Ascending aorta (tissue), 2 donors: Measurements from ENCODE around the gene DARS1. TPM values are rescaled to one million over a fixed set of nuclear protein-coding genes. Genes with fewer than 3 reads are reported as not detected.

Source experiments
- DNase-seq, 2 donors: peaks; one replicate each; pipeline ENCODE4 v3.0.0-alpha.2; 2019; ENCODE audit warnings: low spot score in 2 of 2
- H3K27ac ChIP-seq, 2 donors: fragments of 200-600 bp; sonication (generic); one replicate each; pipeline ENCODE4 v1.5.1; 2016 to 2017; ENCODE audit warnings: mild to moderate bottlenecking in 1 of 2
- H3K27me3 ChIP-seq: fragments of 200-600 bp; sonication (generic); one replicate; pipeline ENCODE4 v1.5.1; 2017
- H3K36me3 ChIP-seq, 2 donors: fragments of 200-600 bp; sonication (generic); one replicate each; pipeline ENCODE4 v1.5.1; 2016
- H3K4me1 ChIP-seq, 2 donors: fragments of 200-600 bp; sonication (generic); one replicate each; pipeline ENCODE4 v1.5.1; 2016 to 2017; ENCODE audit warnings: mild to moderate bottlenecking in 1 of 2
- H3K4me3 ChIP-seq, 2 donors: fragments of 200-600 bp; sonication (generic); one replicate each; pipeline ENCODE4 v1.5.1; 2016 to 2017; ENCODE audit warnings: mild to moderate bottlenecking in 1 of 2
- H3K9me3 ChIP-seq, 2 donors: fragments of 200-600 bp; sonication (generic); one replicate each; pipeline ENCODE4 v1.5.1; 2016
- CTCF ChIP-seq, 3 experiments: fragments of 200-600 bp in 2 of 3; fragments of 450-650 bp in 1 of 3; sonication (generic) in 2 of 3; IDR thresholded peaks; one replicate each; pipeline ENCODE4 v1.5.1; 2016 to 2019; ENCODE audit warnings: antibody characterized with exemption in 3 of 3, mild to moderate bottlenecking in 1 of 3, moderate library complexity in 1 of 3
- intact Hi-C: fragments of 100-400 bp; cut with DNase I; formaldehyde crosslinking; loops from one replicate; pipeline ENCODE4 v1.15.1; 2023
- total RNA-seq: library from RNA; depleted of rRNA; stranded (reverse); fragments of >200 nt; gene quantifications from one replicate; pipeline ENCODE4 v1.1.0, GENCODE V29; 2016

The DARS1 gene
- total RNA-seq, 1 donor from 2014 or later, result 11.6 TPM

GRCh38 chr2:135949451-135950234 lies 35.8 kb downstream of the DARS1 start:
- no peak for TF ChIP-seq CTCF (IDR thresholded peaks at IDR 0.05)
- Histone ChIP-seq H3K27me3 (no peaks in the 10 kb centered on the region), H3K36me3 (no peaks in the 10 kb centered on the region), H3K4me1 (no peaks in the 10 kb centered on the region), H3K27ac (no peak overlapping the region), H3K4me3 (no peak overlapping the region), H3K9me3 (no peaks in the 10 kb centered on the region)
- intact Hi-C loops, result no loop called here
- no peak for DNase-seq

GRCh38 chr2:135948642-135949355 lies 36.6 kb downstream of the DARS1 start:
- H3K36me3 ChIP-seq, result no peaks in the 10 kb centered on the region
- TF ChIP-seq CTCF (IDR thresholded peaks at IDR 0.05), result no peak
- intact Hi-C loops, result no loop called here
- no peak overlapping the region for H3K4me3 ChIP-seq
- no peak for DNase-seq
- H3K27me3 ChIP-seq, result no peaks in the 10 kb centered on the region
- H3K4me1 ChIP-seq, result no peaks in the 10 kb centered on the region
- H3K27ac ChIP-seq, result no peak overlapping the region
- no peaks in the 10 kb centered on the region for H3K9me3 ChIP-seq

- Histone ChIP-seq H3K27ac (no peak overlapping the region), H3K36me3 (peaks cover 0 to 3% of the 10 kb centered on the region in 2 donors), H3K9me3 (no peaks in the 10 kb centered on the region), H3K4me3 (no peak overlapping the region), H3K27me3 (no peaks in the 10 kb centered on the region), H3K4me1 (no peaks in the 10 kb centered on the region)
- TF ChIP-seq CTCF (IDR thresholded peaks at IDR 0.05), result no peak
- intact Hi-C loops, result no loop called here
- DNase-seq, result no peak
These were observed 37.3 kb downstream of the DARS1 start for GRCh38 chr2:135948141-135948540.

- intact Hi-C loops, result no loop called here
- peaks cover 4 to 10% of the 10 kb centered on the region in 2 donors for H3K36me3 ChIP-seq
- no peak overlapping the region for H3K27ac ChIP-seq
- no peak for TF ChIP-seq CTCF (IDR thresholded peaks at IDR 0.05)
- H3K4me3 ChIP-seq, result no peak overlapping the region
- no peak for DNase-seq
- no peaks in the 10 kb centered on the region for H3K9me3 ChIP-seq
- H3K27me3 ChIP-seq, result no peaks in the 10 kb centered on the region
- no peaks in the 10 kb centered on the region for H3K4me1 ChIP-seq
These were observed 37.9 kb downstream of the DARS1 start for GRCh38 chr2:135947483-135947882.

- Histone ChIP-seq H3K9me3 (no peaks in the 10 kb centered on the region), H3K4me3 (no peak overlapping the region), H3K27me3 (no peaks in the 10 kb centered on the region), H3K36me3 (peaks cover 5 to 13% of the 10 kb centered on the region in 2 donors), H3K27ac (no peak overlapping the region), H3K4me1 (no peaks in the 10 kb centered on the region)
- no peak for TF ChIP-seq CTCF (IDR thresholded peaks at IDR 0.05)
- intact Hi-C loops, result no loop called here
- no peak for DNase-seq
These were observed 39.9 kb downstream of the DARS1 start for GRCh38 chr2:135945526-135945925.
